ENCODE results near the gene BLOC1S1.
A peak's percentile ranks its signal among the peaks of the same experiment; 100 is the strongest.

Gene BLOC1S1

DNA sequence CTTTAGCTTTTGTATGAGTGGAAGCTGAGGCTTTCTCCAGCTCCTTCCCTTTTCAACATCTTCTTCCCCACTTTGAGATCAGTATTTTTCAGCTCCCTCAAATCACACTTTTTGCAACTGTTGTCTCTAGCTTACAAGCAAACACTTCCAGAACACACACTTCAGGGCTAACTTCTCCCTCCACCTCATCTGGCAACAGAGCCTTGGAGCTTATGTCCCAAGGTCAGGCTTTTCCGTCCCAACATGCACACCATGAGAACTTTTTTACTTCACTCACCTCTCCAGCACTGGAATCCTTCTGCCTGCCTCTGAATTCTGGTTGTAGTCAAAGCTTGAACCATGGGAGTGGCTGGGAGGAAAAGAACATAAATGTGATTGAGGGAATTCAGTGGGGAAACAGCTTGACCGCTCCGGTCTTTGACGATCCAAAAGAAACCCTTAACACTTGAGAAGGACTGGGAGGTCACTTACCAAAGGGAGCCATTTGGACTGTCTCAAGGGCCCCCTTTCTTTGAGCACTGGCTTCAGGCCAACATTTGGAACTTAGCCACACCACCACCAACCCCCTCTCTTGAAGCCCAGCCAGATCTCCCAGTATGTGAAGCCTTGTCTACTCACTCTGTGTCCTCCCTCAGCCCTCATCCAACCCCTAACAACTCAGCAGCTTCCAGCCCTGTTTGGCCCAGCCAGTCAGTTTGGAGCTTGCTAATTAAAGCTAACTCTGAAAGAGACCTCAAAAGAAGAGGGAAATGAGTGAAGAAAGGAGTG lies 3.9 kb upstream of the BLOC1S1 start:
- POLR2A ChIA-PET: no interaction called here
- TF ChIP-seq, protein P1, sequence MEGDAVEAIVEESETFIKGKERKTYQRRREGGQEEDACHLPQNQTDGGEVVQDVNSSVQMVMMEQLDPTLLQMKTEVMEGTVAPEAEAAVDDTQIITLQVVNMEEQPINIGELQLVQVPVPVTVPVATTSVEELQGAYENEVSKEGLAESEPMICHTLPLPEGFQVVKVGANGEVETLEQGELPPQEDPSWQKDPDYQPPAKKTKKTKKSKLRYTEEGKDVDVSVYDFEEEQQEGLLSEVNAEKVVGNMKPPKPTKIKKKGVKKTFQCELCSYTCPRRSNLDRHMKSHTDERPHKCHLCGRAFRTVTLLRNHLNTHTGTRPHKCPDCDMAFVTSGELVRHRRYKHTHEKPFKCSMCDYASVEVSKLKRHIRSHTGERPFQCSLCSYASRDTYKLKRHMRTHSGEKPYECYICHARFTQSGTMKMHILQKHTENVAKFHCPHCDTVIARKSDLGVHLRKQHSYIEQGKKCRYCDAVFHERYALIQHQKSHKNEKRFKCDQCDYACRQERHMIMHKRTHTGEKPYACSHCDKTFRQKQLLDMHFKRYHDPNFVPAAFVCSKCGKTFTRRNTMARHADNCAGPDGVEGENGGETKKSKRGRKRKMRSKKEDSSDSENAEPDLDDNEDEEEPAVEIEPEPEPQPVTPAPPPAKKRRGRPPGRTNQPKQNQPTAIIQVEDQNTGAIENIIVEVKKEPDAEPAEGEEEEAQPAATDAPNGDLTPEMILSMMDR (IDR thresholded peaks at IDR 0.05; ENCODE audit: insufficient read depth, low read length, missing control alignments): no peak
- no peak overlapping the region for H3K4me3 ChIP-seq (ENCODE audit: low read depth, low read length)
- CTCF ChIA-PET: interaction anchor here (1.2 to 2.5 kb wide), 5 partner anchors 8 to 55 kb away, joined by 3 to 12 read pairs (median 5); partner anchors contain the start of gene RDH5
- DNase-seq (ENCODE audit: low read depth, low spot score): no peak

DNA sequence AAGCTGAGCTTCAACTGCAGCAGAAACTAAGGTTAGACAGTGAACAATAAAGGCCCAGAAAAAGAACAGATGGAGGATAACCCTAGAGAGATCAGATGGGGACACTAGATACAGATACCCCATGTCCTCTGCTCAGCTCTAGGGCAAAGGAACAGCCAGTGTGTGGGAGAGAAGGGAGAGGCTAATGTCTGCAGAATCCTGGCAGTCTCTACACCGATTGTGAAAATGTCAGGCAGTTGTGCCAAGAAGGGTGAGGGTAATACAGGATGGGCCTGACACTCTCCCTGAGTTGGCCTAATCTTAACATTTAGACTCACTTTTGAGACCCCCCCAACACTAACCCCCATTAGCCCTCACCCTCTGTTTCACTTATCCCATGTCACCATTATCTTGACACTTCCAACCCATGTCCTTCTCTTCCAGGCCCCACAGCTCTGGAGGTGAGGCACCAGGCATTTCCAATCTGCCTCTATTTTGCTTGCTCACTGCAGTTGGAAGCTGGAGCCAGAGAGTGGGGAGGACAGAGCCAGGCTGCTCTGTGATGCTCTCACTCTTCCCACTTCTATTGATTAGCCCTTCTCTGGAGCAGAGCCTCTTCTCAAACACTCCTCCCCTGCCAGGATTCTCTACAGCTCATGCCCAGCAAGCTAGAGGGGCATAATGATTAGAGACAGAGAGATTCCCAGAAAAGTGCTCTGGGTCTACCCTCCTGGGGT lies 3.0 kb upstream of the BLOC1S1 start:
- TF ChIP-seq, protein P1 (IDR thresholded peaks at IDR 0.05; ENCODE audit: insufficient read depth, low read length, missing control alignments): no peak
- CTCF ChIA-PET: interaction anchor here (1.2 to 2.5 kb wide), 5 partner anchors 7 to 56 kb away, joined by 3 to 12 read pairs (median 5); partner anchors contain the start of gene RDH5
- no peak overlapping the region for H3K4me3 ChIP-seq (ENCODE audit: low read depth, low read length)
- no peak for DNase-seq (ENCODE audit: low read depth, low spot score)
- POLR2A ChIA-PET: no interaction called here

DNA sequence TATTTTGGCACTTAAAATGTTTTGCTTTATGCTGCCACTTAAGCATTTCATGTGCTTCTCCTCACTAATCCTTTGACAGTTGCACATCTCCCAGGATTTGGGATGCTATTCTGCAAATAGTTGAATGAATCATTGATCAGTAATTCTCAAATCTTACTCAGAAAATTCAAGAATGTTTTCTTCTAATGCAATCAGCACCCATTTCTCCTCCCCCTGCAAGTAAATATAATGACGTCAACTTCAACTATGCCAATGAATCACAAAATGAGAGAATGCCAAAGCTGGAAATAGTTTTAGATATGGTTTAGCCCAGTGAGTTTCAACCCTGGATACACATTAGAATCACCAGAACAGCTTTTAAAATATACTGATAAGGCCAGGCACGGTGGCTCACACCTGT lies 2.1 kb upstream of the BLOC1S1 start:
- CTCF ChIA-PET: interaction anchor here (0.7 to 2.5 kb wide), 2 partner anchors 57 kb away, joined by 4 to 12 read pairs; no protein-coding TSS in a partner anchor
- DNase-seq (ENCODE audit: low read depth, low spot score): no peak
- POLR2A ChIA-PET: interaction anchor here (0.6 kb wide), 1 partner anchor 1716 kb away, joined by 3 read pairs; no protein-coding TSS in a partner anchor
- H3K4me3 ChIP-seq (ENCODE audit: low read depth, low read length): no peak overlapping the region
- TF ChIP-seq, protein P1 (IDR thresholded peaks at IDR 0.05; ENCODE audit: insufficient read depth, low read length, missing control alignments): no peak

DNA sequence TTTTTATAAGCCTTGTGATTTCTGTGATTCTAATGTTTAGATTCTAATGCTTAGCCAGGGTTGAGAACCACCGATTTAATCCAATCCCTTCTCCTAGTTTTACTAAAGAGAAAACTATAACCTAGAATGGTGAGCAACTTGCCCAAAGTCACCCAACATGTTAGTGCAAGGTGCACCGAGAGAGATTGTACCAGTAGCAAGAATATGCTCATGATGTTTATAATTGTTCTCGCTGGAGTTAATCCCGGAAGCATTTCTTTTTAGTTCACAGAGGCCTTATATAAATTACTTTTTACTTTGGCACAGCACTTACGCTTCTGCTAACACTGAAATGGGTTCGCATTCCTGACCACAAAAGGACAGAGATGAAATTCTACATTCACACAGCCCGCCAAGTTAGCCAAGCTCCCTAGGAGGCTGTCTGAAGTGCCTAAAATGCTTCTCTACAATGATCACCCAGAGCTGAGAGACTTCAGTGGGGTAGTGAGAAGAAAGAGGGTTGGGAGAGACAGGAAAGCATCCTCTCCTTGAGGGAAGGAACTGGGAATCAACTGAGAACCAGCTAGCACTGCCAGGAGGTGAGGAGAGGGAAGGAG lies 579 bp upstream of the BLOC1S1 start:
- H3K4me3 ChIP-seq (ENCODE audit: low read depth, low read length): peak overlapping the region; percentile 81
- ChIA-PET POLR2A (interaction anchor here (2.5 kb wide), 1 partner anchor 14 kb away, joined by 18 read pairs; the partner anchor contains the start of gene CD63), CTCF (interaction anchor here (0.7 to 2.1 kb wide), 9 partner anchors 10 to 334 kb away, joined by 3 to 7 read pairs (median 3); partner anchors contain the start of gene RAB5B)
- TF ChIP-seq, protein P1 (IDR thresholded peaks at IDR 0.05; ENCODE audit: insufficient read depth, low read length, missing control alignments): no peak
- no peak for DNase-seq (ENCODE audit: low read depth, low spot score)

DNA sequence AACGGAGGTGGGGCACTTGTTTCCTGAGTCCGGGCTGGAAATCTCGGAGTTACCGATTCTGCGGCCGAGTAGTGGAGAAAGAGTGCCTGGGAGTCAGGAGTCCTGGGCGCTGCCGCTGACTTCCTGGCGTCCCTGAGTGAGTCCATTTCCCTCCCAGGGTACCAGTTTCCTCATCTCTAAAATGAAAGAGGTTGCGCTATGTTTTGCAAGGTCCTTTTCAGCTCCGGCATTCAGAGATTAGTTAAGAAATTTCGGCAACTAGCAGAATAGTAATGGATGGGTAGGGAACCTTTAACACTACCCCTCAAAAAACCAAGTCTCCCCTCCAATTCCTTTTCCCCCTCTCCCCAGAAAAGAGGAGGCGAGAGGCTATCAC lies 724 bp downstream of the BLOC1S1 start:
- TF ChIP-seq, protein P1 (IDR thresholded peaks at IDR 0.05; ENCODE audit: insufficient read depth, low read length, missing control alignments): no peak
- peak overlapping the region; percentile 81 for H3K4me3 ChIP-seq (ENCODE audit: low read depth, low read length)
- DNase-seq (ENCODE audit: low read depth, low spot score): no peak
- POLR2A ChIA-PET: interaction anchor here (2.5 kb wide), 1 partner anchor 13 kb away, joined by 18 read pairs; the partner anchor contains the start of gene CD63
- CTCF ChIA-PET: interaction anchor here (0.9 to 3.5 kb wide), 10 partner anchors 8 to 528 kb away, joined by 3 to 15 read pairs (median 6); partner anchors contain the start of genes CD63 and RAB5B
